ENCODE measurements around the gene SHISA4. TPM values are rescaled to one million over a fixed set of nuclear protein-coding genes. Genes with fewer than 3 reads are reported as not detected.

Gene SHISA4
- total RNA-seq, 1 experiment from 2014 or later, result 14.3 TPM

GRCh38 chr1:201916649-201917249, 28.1 kb downstream of the SHISA4 start:
- no peaks in the 10 kb centered on the region for H3K36me3 ChIP-seq (ENCODE audit: low read depth, low read length)
- H3F3A ChIP-seq (ENCODE audit: low read length, unreplicated experiment), result no peaks in the 10 kb centered on the region
- no peaks in the 10 kb centered on the region for H3K27me3 ChIP-seq (ENCODE audit: low read length)
- H3K79me2 ChIP-seq (ENCODE audit: low read length), result no peaks in the 10 kb centered on the region
- no peak overlapping the region for H3K4me3 ChIP-seq (ENCODE audit: low read length)
- H3K4me1 ChIP-seq (ENCODE audit: insufficient read depth, low read length), result no peaks in the 10 kb centered on the region
- intact Hi-C loops (cut with micrococcal nuclease), result no loop called here
- TF ChIP-seq EZH2phosphoT487 (IDR thresholded peaks at IDR 0.05; ENCODE audit: borderline replicate concordance, low read length), result no peak
- TF ChIP-seq CTCF (conservative IDR thresholded peaks at IDR 0.05; ENCODE audit: low read depth, low read length), result no peak
- TF ChIP-seq EZH2 (IDR thresholded peaks at IDR 0.05; ENCODE audit: low read length, unreplicated experiment), result no peak
- no peak overlapping the region for H3K9ac ChIP-seq (ENCODE audit: low read length)
- POLR2A ChIA-PET (ENCODE audit: unreplicated experiment), result no interaction called here
- no peaks in the 10 kb centered on the region for H3K9me3 ChIP-seq (ENCODE audit: low read length)
- no peak overlapping the region for H3K27ac ChIP-seq (ENCODE audit: low read length)
- H4K20me1 ChIP-seq (ENCODE audit: low read length), result no peaks in the 10 kb centered on the region
- H3K9me2 ChIP-seq (replicated peaks; ENCODE audit: low read length), result no peaks in the 10 kb centered on the region
- no peak overlapping the region for H3K4me2 ChIP-seq (ENCODE audit: low read length)
- DNase-seq (peak; percentile 46), ATAC-seq (no peak)
- BruUV-seq (replicated peaks), result no TSS peak
- H2AFZ ChIP-seq (ENCODE audit: low read length), result no peak overlapping the region
- CTCF ChIA-PET, result no interaction called here

- H2AFZ ChIP-seq (ENCODE audit: low read length), result no peak overlapping the region
- H4K20me1 ChIP-seq (ENCODE audit: low read length), result no peaks in the 10 kb centered on the region
- intact Hi-C loops (cut with micrococcal nuclease), result no loop called here
- BruUV-seq (replicated peaks), result no TSS peak
- H3K4me2 ChIP-seq (ENCODE audit: low read length), result no peak overlapping the region
- H3K4me3 ChIP-seq (ENCODE audit: low read length), result no peak overlapping the region
- CTCF ChIA-PET, result no interaction called here
- no peaks in the 10 kb centered on the region for H3F3A ChIP-seq (ENCODE audit: low read length, unreplicated experiment)
- no peak overlapping the region for H3K9ac ChIP-seq (ENCODE audit: low read length)
- no peaks in the 10 kb centered on the region for H3K4me1 ChIP-seq (ENCODE audit: insufficient read depth, low read length)
- ATAC-seq (no peak), DNase-seq (no peak)
- H3K9me3 ChIP-seq (ENCODE audit: low read length), result no peaks in the 10 kb centered on the region
- POLR2A ChIA-PET (ENCODE audit: unreplicated experiment), result no interaction called here
- no peaks in the 10 kb centered on the region for H3K9me2 ChIP-seq (replicated peaks; ENCODE audit: low read length)
- no peaks in the 10 kb centered on the region for H3K79me2 ChIP-seq (ENCODE audit: low read length)
- H3K36me3 ChIP-seq (ENCODE audit: low read depth, low read length), result no peaks in the 10 kb centered on the region
- H3K27me3 ChIP-seq (ENCODE audit: low read length), result no peaks in the 10 kb centered on the region
- H3K27ac ChIP-seq (ENCODE audit: low read length), result no peak overlapping the region
- TF ChIP-seq EZH2phosphoT487 (IDR thresholded peaks at IDR 0.05; ENCODE audit: borderline replicate concordance, low read length), result no peak
- TF ChIP-seq CTCF (conservative IDR thresholded peaks at IDR 0.05; ENCODE audit: low read depth, low read length), result no peak
- TF ChIP-seq EZH2 (IDR thresholded peaks at IDR 0.05; ENCODE audit: low read length, unreplicated experiment), result no peak
These were observed 28.8 kb downstream of the SHISA4 start for GRCh38 chr1:201917362-201918033.

- no peak overlapping the region for H3K27ac ChIP-seq (ENCODE audit: low read length)
- H3K79me2 ChIP-seq (ENCODE audit: low read length), result no peaks in the 10 kb centered on the region
- H3K27me3 ChIP-seq (ENCODE audit: low read length), result no peaks in the 10 kb centered on the region
- no peaks in the 10 kb centered on the region for H4K20me1 ChIP-seq (ENCODE audit: low read length)
- H3K9me3 ChIP-seq (ENCODE audit: low read length), result no peaks in the 10 kb centered on the region
- BruUV-seq (replicated peaks), result no TSS peak
- H3K4me1 ChIP-seq (ENCODE audit: insufficient read depth, low read length), result no peaks in the 10 kb centered on the region
- intact Hi-C loops (cut with micrococcal nuclease), result no loop called here
- H3K9me2 ChIP-seq (replicated peaks; ENCODE audit: low read length), result no peaks in the 10 kb centered on the region
- H2AFZ ChIP-seq (ENCODE audit: low read length), result no peak overlapping the region
- DNase-seq, result no peak
- H3K4me3 ChIP-seq (ENCODE audit: low read length), result no peak overlapping the region
- H3K36me3 ChIP-seq (ENCODE audit: low read depth, low read length), result no peaks in the 10 kb centered on the region
- ATAC-seq, result no peak
- H3K9ac ChIP-seq (ENCODE audit: low read length), result no peak overlapping the region
- no peaks in the 10 kb centered on the region for H3F3A ChIP-seq (ENCODE audit: low read length, unreplicated experiment)
- ChIA-PET POLR2A (ENCODE audit: unreplicated experiment) (no interaction called here), CTCF (no interaction called here)
- no peak for TF ChIP-seq CTCF (conservative IDR thresholded peaks at IDR 0.05; ENCODE audit: low read depth, low read length)
- TF ChIP-seq EZH2 (IDR thresholded peaks at IDR 0.05; ENCODE audit: low read length, unreplicated experiment), result no peak
- H3K4me2 ChIP-seq (ENCODE audit: low read length), result no peak overlapping the region
These were observed 29.6 kb downstream of the SHISA4 start for GRCh38 chr1:201918343-201918742.

Measured in PC-3 (cell line).